Stimulated activated CD4-positive, alpha-beta T cell treated with anti-CD3 and anti-CD28 coated beads, Interleukin-1b, Interleukin-23, amount 100 ng/mL, for 1 hour (primary cell): ENCODE data around the gene PASK.

ENCODE experiments used
- DNase-seq, 2 donors: peaks; one replicate each; pipeline ENCODE4 v3.0.0-alpha.2; 2020; ENCODE audit warnings: low read depth in 2 of 2

The PASK gene

DNA sequence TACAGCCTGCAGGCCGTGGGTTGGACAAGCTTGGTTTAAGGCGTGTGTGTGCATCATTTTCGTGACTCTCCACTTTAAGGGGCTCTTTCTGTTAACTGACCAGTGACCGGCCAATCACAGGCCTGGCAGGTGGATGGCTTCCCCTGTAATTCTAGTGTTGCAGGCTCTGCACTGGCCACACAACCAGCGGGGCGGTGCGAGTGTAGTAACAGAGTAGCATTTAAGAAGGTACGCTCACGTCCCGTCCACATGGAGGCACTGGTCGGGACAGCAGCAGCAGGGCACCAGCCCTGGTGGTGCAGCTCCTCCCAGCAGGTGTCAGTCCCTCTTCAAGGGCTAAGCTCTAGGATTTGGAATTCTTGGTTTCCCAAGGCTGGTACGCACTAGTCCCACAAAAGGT, 31.2 kb upstream of the PASK start:
- DNase-seq = no peak

DNA sequence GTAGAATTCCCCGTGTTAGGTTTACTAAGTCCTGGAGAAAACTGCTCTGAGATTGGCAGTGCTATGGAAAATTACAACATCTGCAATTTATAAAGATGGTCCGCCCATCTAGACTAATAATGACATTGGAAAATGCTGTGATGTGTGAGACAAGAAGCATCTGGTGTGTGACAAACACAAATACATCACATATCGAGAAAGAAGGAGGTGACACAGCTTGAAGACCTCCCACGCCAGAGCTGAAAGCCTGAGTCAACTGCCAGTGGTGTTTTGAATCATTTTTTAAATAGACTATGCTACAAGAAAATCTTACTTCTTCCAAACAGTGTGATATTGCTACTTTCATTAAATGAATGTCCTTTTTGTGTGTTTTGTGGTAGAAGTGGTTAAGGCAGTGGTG, 30.6 kb upstream of the PASK start:
- DNase-seq = no peak

DNA sequence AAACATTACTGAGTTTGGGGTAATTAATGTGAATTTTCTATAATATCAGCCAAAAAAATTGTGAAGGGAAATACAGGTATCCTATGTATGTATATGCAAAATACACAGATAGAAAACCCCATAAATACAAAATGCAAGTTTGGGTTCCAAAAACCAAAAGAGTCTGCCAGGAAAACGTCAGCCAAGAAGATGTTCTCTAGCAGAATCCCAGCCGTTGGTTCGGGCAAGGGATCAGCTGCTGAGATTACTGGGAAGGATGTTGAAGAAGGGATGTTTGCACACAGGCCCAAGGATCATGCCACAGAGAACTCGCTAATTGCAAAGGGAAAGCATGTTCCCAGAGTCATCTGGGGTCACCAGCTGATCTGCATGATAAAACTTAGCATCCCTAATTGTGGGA, 29.7 kb upstream of the PASK start:
- DNase-seq = no peak

DNA sequence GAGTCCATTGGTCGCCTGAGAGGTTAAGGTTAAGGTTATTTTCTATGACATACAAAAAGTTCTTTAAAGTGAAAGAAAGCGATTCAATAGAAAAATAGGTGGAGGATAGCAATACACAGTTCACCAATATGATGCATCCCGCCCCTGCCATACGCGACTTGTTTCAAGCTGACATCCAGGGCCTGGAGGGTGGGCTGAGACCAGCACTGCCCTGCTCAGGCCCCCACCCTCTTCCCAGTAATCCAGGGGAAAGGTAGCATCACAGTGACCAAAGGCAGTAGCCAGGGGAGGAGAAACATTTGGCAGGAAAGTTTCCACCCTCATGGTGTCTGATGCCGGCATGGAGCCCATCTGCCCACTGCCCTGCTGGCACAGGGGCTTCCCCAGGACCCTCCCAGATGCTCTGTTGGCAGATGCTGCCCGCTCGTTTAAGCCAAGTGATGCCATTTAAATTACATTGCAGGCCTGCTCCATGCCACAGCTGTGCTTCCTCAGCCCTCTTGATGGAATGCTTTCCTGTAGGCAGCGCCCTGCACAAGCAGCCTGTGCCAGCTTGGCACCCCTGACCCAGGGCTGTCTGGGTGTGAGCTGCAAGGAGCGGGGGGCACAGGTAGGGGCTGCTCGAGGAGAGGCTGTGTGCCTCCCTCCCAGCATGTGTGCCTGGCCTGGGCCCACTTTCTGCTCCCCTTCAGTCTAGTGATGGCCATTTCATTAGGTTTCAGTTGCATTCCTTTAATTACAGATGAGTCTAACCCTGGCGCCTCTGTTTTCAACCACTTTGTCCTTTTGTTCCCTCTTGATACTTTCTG, 28.5 kb upstream of the PASK start:
- DNase-seq = no peak

DNA sequence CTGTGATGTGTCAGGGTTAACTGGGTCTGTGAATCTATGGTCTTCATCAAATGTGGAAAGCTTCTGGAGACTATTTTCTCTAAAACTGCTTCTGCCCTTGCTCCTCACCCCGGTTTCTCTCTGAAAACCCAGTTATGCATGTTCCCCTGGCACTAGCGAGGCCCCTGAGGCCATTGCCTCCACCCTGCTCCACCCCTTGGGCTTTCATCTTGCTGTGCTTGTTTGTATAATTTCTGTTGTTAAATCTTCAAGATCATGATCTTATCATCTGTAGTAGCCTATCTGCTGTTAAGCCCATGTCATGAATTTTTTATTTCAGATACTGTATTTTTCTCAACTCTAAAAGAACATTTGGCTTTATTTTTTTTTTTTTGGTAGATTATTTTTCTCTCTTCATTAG, 24.3 kb upstream of the PASK start:
- DNase-seq = no peak

DNA sequence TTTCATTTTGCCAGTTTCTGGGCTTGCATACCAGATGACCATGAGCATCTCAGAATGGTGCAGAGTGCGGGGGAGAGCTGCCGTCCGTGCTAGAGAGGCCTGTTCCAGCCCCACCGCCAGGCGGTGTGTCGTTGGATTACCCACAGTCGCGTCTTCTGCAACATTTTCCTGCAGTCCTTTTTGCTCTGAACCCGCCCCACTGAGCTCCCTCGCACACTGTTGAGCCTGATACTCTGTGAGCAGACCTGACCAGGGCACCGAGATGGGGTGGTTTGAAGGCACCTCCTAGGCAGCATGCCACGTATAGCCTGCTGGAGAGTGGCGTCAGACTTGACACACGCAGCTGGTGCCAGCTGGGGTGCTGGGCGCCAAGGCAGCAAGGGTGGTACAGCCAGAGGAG, 19.1 kb upstream of the PASK start:
- no peak for DNase-seq

DNA sequence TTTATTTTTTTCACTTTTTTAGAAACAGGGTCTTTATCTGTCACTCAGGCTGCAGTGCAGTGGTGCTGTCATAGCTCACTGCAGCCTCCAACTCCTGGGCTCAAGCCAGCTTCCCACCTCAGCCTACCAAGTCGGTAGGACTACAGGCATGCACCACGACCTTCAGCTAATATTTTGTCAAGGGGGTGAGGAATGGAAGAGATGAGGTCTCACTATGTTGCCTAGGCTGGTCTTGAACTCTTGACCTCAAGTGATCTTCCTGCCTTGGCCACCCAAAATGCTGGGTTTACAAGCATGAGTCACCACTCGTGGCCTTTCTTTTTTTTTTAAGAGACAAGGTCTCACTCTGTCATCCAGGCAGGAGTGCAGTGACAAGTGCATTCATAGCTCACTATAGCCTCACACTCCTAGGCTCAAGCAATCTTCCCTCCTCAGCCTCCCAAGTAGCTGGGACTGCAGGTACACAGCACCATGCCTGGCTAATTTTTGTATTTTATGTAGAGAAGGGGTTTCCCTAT, 14.4 kb upstream of the PASK start:
- DNase-seq = no peak

DNA sequence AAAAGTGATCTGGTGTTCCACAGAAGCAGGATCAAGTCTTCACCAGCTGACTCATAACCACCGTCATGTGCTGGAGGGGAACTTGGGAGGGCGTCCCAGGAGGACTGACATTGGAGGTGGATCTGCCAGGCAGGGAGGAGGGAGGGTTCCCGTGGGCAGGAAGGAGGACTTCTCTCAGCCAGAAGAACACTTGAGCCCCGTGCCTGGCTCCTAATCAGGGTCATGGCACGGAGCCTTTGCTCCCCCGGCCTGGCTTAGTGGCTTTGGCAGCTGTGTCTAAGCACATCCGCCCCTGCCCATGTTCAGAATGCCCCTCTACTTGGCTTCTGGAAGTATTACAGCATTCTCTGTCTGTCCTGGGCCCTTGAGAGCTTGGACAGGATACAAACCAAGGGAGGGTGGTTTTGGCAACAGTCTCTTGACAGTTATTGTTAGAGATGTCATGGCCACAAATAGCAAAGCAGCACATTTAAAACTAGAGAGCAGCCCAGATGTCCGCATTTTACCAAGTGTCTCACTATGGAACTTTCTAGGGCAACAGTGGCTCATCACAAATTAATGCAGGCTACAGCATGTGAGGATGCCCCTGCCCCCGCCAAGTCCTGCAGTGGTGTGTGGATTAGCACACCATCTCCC, 12.5 kb upstream of the PASK start:
- no peak for DNase-seq

DNA sequence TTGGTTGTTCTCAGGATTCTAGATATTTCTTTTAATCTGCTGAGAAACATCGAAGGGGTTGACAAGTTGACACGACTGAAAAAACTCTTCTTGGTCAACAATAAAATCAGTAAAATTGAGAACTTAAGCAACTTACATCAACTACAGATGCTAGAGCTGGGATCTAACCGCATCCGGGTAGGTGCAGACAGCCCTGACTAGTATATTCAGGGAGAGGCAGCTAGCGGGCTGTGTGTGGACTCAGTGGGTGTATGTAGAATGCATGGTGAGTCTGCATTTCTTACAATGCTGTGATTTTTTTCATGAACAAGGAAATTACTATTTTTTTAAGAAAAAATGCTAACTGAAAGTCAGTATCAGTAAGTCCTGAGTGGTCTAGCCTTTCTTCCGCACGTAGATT, 11.0 kb upstream of the PASK start:
- no peak for DNase-seq

DNA sequence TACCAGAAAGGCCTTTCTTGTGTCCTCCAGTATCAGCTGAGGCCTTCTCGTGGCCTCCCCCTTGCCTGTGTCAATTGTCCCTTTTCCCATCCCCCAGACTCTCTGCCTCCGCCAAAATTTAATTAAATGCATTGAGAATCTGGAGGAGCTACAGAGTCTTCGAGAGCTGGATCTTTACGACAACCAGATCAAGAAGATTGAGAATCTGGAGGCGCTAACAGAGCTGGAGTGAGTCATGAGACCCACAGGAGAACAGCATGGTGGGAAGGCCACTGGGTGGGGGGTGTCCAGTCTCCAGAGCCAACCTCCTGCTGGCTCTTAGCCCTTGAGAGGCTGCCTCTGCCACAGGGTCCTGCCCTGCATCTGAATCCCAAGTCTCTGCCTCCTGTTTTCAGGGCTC, 9.8 kb upstream of the PASK start:
- DNase-seq = no peak

DNA sequence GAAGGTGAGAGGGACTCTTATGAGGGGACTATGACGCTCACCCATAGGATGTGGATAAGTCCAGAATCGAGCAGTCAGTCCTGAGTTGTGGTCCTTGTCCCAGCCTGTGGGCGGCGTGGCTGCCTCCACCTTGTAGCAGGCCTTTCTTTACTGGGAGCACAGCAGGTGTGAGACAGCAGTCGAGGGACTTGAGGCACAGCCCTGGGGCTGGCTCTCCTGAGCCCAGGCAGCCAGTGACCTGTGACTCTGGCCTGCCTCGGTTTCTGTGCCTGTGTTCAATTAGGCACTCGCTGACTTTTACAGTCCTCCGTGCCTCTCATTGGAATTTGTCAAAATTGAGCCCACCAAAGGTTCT, 9.3 kb upstream of the PASK start:
- DNase-seq = no peak

DNA sequence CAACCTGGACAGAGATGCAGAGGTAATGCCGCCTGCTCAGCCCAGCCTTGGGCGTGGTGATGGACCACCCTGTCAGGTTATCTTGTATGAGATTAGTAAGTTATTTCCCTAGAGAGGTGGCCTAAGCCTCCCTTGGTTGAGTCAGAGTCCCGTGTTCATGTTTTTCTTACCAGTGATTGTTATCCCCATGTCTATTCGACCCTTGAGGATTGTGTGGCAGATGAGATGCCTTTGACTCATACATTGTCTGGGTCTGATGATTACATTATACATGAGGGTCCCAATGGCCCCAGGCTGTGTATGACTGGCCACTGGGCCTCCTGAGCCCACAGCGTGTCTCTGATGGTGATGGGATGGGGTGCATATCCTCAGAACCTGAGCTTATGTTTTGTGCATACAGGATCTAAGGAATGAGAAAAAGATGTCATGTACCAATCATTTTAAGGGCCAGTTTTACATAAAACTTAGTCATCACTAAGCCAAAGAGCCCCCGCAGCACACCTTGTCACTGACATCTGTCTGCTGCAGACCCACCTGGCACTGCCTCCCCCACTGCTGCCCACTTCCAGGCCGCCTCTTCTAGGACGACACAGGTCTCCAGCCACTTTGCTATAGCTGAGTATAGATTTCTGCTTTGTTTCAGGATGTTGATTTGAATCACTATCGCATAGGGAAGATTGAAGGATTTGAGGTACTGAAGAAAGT, 8.7 kb upstream of the PASK start:
- no peak for DNase-seq

DNA sequence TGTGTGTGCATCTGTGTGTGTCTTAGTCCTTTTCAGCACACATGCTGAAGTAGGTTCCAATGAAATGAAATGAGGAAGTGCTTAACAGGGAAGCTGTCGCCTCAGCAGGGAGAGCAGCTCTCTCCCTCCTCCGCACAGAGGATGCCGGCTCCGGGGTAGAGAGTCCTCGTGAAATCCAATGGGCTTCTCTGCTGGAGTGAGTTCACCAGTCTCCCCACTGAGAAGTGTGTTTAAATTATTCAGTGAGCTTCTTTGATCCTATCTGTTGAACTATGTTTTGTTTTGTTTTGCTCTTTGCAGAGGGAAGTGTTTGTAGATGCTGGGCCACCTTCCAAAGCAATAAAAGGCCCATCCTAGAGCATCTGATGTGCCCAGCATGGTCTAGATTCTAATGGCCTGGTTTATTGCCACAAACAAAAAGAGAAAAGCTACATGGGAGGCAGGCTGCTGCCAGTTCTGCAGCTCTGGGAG, 7.7 kb upstream of the PASK start:
- DNase-seq = no peak

DNA sequence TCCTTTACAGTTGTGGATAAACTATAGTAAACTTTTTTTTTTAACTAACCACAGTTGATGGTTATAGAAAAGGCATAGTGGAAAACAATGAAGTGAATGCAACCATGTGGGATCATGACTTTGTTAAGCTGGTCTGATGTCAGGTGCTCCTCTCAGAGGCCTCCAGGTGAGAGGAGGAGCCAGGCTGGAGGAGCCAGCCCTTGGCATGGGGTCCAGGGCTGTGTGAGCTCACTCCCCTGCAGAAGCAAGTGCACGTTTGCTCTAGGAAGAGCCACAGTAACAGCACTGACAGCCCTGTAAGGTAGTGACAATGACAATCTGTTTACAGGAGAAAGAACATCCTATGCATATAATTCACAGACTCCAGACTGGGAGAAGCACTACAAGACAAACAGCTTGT, 6.7 kb upstream of the PASK start:
- no peak for DNase-seq

DNA sequence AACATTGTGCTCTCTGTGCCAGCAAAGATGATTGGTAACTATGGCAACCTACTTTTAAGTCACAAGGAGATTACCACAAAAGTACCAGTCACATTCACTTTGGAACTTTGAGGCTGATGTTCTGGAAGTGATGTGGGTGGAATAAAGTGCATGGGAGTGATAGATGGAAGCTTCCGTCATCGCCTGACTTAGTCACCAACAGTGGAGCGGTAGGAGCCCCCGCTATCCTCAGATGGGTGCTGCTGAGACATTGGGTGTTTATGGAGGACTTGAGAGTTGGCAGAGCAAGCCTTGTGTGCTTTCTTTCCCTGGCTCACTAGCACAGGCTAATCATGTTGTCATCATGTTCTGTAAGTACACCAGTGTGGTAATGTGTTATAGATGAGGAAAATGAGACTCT, 5.6 kb upstream of the PASK start:
- no peak for DNase-seq

DNA sequence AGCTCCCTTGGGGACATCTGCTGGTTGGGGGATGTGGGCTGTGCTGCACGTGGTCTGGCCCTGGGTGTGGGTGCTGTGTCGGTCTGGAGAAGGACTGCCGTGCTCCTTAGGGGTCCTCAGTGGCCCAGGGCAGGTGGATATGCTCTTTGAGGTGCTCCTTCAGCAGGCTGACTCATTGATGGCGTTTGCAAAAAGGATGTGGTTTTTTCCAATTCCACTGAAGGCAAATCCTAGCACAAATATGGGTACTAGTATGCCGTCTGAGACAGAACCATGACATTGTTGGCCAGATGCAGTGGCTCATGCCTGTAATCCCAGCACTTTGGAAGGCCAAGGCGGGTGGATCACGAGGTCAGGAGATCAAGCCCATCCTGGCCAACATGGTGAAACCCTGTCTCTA, 4.3 kb upstream of the PASK start:
- DNase-seq = no peak

DNA sequence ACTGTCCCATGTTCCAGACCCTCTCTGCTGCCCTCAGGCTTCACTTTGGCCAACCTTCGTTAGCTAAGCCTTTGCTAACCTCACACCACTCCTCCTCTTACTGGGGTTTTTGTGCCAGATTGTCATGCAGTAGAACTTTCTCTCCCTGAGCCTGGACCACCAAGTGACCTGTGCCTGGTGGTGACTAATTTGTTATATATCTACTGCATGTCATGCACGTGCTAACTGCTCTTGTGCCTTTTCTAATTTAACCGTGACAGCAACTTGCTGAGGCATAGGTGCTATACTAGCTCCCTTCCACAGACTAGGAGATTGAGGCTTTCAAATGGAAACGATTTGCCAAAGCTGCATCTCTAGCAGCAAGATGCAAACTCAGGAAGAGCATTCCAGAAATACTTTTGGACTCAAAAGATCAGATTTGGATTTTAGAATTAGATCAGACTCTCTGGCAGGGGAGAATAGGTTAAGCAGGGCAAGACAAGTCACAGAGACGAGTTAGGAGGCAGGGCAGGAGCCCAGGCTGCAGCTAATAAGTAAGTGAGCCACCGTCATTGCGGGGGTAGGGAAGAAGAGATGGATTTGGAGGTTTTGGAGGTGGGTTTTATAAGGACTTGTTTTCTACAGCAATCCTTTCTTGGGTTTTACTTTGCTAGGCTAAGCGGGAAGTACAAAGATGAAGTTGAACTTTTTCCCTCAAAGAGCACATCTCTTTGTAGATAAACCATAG, 2.8 kb upstream of the PASK start:
- DNase-seq = no peak

DNA sequence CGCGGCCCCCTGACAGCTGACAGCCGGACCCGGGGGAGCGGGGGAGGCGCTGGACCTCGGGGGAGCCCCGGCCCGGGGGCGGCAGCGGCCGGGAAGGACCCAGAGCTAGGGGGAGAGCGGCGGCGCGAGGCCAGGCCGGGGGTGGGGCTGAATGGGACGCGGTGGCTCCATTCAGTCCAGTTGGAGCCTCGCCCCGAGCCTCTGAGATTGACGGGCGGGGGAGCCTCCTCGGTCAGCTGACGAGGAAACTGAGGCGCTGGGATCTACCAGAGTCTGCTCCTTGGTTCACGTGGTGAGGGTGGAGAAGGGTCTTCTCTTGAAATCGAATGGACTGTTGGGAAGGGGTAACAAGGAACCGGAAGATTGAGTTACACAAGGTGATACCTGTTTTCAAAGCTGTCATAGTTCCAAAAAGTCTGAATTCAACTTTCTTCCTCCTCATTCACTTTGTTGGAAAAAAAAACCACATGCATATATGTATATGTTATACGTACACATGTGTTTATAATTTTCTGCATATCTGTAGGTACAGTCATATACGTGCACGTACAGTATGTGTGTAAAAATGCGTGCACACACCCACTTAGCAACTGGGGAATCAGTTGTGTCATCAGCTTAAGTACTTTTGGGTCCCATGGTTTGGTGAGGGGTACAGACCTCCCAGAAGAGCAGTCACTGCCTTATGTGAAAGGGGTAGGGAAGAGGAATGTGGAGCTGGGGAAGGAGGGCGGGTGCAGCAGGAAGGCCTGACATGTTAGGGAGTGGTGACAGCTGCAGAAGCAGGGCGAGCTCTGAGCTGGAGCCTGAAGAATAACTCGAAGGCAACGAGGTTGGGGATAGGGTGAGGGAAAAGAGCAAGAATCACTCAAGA, 1.6 kb upstream of the PASK start:
- no peak for DNase-seq

DNA sequence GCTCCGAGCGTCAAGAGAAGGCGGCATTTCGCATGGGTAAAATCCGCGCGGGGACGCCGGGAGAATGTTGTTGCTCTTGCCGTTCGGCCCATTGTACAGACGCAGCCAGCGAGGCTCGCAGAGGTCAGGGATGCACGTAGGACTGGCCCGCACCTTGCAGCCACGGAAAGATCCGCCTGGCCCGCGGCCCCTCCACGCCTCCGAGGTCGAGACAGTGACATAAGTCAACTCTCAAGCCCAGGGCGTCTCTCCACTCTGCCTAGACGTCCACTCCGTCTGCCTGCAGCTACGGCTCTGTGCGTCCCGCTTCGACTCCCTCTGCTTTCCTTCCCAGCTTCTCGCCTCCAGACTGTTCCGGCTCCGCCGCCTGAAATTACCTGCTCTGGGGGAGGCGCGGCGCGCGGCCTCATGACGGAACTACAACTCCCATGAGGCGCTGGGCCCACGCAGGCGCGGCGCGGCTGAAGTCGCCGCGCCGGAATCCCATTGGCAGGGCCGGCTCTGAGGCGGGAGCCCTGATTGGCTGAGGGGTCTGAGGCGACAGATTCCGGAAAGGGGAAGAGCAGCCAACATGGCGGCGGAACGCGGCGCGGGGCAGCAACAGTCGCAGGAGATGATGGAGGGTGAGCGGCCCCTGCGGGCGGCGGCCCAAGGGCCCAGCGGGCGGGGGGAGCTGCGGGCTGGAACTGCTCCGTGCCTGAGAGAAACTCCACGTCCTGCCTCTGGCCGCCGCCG, 820 bp upstream of the PASK start, which contains the start of gene PPP1R7:
Gene PPP1R7, plus strand, starts transcription at position 543 of the 735 bp plus-strand sequence. Its CDS starts 29 bp downstream, at position 572.
- DNase-seq = peak; percentile 75 to 87

DNA sequence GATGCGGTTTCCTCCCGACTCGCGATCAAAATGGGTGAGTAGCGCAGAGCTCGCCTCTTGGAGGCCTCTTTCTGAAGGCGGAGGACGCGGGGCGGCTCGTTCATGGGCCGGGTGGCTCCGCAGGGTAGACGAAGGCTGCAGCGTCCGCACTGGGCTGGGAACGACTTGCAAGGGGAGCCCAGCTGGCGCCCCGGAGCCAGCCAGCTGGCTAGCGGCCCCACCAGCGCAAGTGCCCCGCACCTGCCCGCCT, 328 bp upstream of the PASK start:
- DNase-seq = no peak

DNA sequence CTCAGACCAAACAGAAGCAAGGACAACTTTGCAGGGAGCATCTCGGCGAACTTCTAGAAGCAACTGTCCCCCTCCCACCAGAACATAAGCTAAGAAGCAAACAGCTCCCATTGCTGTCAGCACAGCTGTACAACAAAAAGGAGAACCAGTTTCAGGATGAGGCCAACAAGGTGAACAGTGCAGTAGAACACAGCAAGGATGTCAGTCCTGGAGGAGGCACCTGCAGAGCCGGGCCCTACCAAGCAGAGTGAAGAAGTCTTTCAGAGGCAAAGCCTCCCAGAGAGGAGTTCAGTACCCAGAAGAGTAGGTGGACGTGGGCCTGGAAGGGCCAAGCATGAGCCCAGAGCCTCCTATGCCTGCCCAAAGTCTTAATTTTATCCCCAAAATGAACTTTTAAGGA, 1.0 kb downstream of the PASK start:
- DNase-seq = no peak
